Measurements from ENCODE around the gene SPSB1. TPM values are rescaled to one million over a fixed set of nuclear protein-coding genes. Genes with fewer than 3 reads are reported as not detected.

The SPSB1 gene
- polyA plus RNA-seq, 1 donor (not counting 4 experiments of a cell fraction or from before 2014, with no cell fraction given): 19.8 TPM

- no peak overlapping the region for H2AFZ ChIP-seq (ENCODE audit: control insufficient read depth, low read length)
- no peaks in the 10 kb centered on the region for H3K9me1 ChIP-seq (ENCODE audit: control insufficient read depth, extremely low read depth, insufficient read depth, low read length)
- dilution Hi-C loops (cut with MboI; ENCODE audit: extremely low pct_ligation_motif_present, low sequenced_read_pairs): no loop called here
- H3K36me3 ChIP-seq (ENCODE audit: control insufficient read depth in 2 of 2, extremely low read depth in 1 of 2, insufficient read depth in 2 of 2, low read length in 2 of 2): no peaks in the 10 kb centered on the region
- peaks cover 12% of the 10 kb centered on the region for H3K4me1 ChIP-seq (ENCODE audit: control insufficient read depth, extremely low read depth, insufficient read depth, low read length)
- FAIRE-seq: no peak
- TF ChIP-seq EZH2 (IDR thresholded peaks at IDR 0.05; ENCODE audit: low read length) (no peak), CTCF (optimal IDR thresholded peaks at IDR 0.05 in 1 of 3, IDR thresholded peaks at IDR 0.05 in 1 of 3, conservative IDR thresholded peaks at IDR 0.05 in 1 of 3; ENCODE audit: extremely low read depth in 1 of 3, insufficient read depth in 2 of 3, low read length in 3 of 3) (no peak)
- H3K4me3 ChIP-seq (ENCODE audit: control insufficient read depth in 2 of 3, extremely low read depth in 1 of 3, insufficient read depth in 2 of 3, low read depth in 1 of 3, low read length in 3 of 3): no peak overlapping the region
- no peaks in the 10 kb centered on the region for H3K9me3 ChIP-seq (ENCODE audit: control insufficient read depth, low read depth, low read length)
- no peaks in the 10 kb centered on the region for H4K20me1 ChIP-seq (ENCODE audit: control insufficient read depth, extremely low read depth, insufficient read depth, low read length)
- H3K27me3 ChIP-seq (ENCODE audit: control insufficient read depth, extremely low read depth, insufficient read depth, low read length): peaks cover 6% of the 10 kb centered on the region
- H3K9ac ChIP-seq (ENCODE audit: control insufficient read depth, extremely low read depth, insufficient read depth, low read length): no peak overlapping the region
- no peak overlapping the region for H3K4me2 ChIP-seq (ENCODE audit: control insufficient read depth, extremely low read depth, insufficient read depth, low read depth, low read length)
- H3K27ac ChIP-seq (ENCODE audit: control insufficient read depth, insufficient read depth, low read length): no peak overlapping the region
- no peak for DNase-seq (ENCODE audit: low read depth, low spot score)
- no peaks in the 10 kb centered on the region for H3K79me2 ChIP-seq (ENCODE audit: control insufficient read depth, insufficient read depth, low read length)
These were observed 108.4 kb downstream of the SPSB1 start for GRCh38 chr1:9401080-9401453.

- no peaks in the 10 kb centered on the region for H3K79me2 ChIP-seq (ENCODE audit: control insufficient read depth, insufficient read depth, low read length)
- no peak for TF ChIP-seq EZH2 (IDR thresholded peaks at IDR 0.05; ENCODE audit: low read length)
- no peak for TF ChIP-seq CTCF (optimal IDR thresholded peaks at IDR 0.05 in 1 of 3, IDR thresholded peaks at IDR 0.05 in 1 of 3, conservative IDR thresholded peaks at IDR 0.05 in 1 of 3; ENCODE audit: extremely low read depth in 1 of 3, insufficient read depth in 2 of 3, low read length in 3 of 3)
- H3K4me1 ChIP-seq (ENCODE audit: control insufficient read depth, extremely low read depth, insufficient read depth, low read length): peaks cover 12% of the 10 kb centered on the region
- no peak overlapping the region for H3K9ac ChIP-seq (ENCODE audit: control insufficient read depth, extremely low read depth, insufficient read depth, low read length)
- dilution Hi-C loops (cut with MboI; ENCODE audit: extremely low pct_ligation_motif_present, low sequenced_read_pairs): no loop called here
- no peaks in the 10 kb centered on the region for H3K36me3 ChIP-seq (ENCODE audit: control insufficient read depth in 2 of 2, extremely low read depth in 1 of 2, insufficient read depth in 2 of 2, low read length in 2 of 2)
- H3K27me3 ChIP-seq (ENCODE audit: control insufficient read depth, extremely low read depth, insufficient read depth, low read length): peaks cover 3% of the 10 kb centered on the region
- no peak overlapping the region for H3K4me2 ChIP-seq (ENCODE audit: control insufficient read depth, extremely low read depth, insufficient read depth, low read depth, low read length)
- H3K9me3 ChIP-seq (ENCODE audit: control insufficient read depth, low read depth, low read length): no peaks in the 10 kb centered on the region
- no peak overlapping the region for H3K4me3 ChIP-seq (ENCODE audit: control insufficient read depth in 2 of 3, extremely low read depth in 1 of 3, insufficient read depth in 2 of 3, low read depth in 1 of 3, low read length in 3 of 3)
- FAIRE-seq (no peak), DNase-seq (ENCODE audit: low read depth, low spot score) (no peak)
- H2AFZ ChIP-seq (ENCODE audit: control insufficient read depth, low read length): no peak overlapping the region
- H3K27ac ChIP-seq (ENCODE audit: control insufficient read depth, insufficient read depth, low read length): no peak overlapping the region
- no peaks in the 10 kb centered on the region for H3K9me1 ChIP-seq (ENCODE audit: control insufficient read depth, extremely low read depth, insufficient read depth, low read length)
- no peaks in the 10 kb centered on the region for H4K20me1 ChIP-seq (ENCODE audit: control insufficient read depth, extremely low read depth, insufficient read depth, low read length)
These were observed 109.5 kb downstream of the SPSB1 start for GRCh38 chr1:9402256-9402616.

Measured in keratinocyte (primary cell).